DND-41 (cell line): ENCODE data around the gene MRPS18A.

ENCODE experiments used
- ATAC-seq: fragments of 200-7000 bp; cut with Tn5 transposase; 3 replicates; pipeline ENCODE4 v1.9.1; 2021; ENCODE audit warnings: low read depth; ENCODE audit not compliant: insufficient read depth
- DNase-seq: peaks from one replicate; pipeline ENCODE4 v3.0.0-alpha.2; 2020
- H2AFZ ChIP-seq: 2 replicates; pipeline ENCODE4 v1.6.0; 2012; ENCODE audit warnings: low read depth, low read length
- H3K27ac ChIP-seq: 2 replicates; pipeline ENCODE4 v1.5.1; 2012; ENCODE audit warnings: low read length, inconsistent platforms
- H3K27me3 ChIP-seq: fragments of 200-600 bp; sonication (generic); 2 replicates; pipeline ENCODE4 v1.6.0; 2012; ENCODE audit warnings: low read length, mild to moderate bottlenecking, inconsistent platforms; ENCODE audit not compliant: insufficient read depth, poor library complexity
- H3K36me3 ChIP-seq: 2 replicates; pipeline ENCODE4 v1.5.1; 2012; ENCODE audit warnings: low read length, inconsistent platforms; ENCODE audit not compliant: insufficient read depth
- H3K4me1 ChIP-seq: 2 replicates; pipeline ENCODE4 v1.5.1; 2012; ENCODE audit warnings: mild to moderate bottlenecking, low read length; ENCODE audit not compliant: insufficient read depth
- H3K4me2 ChIP-seq: 2 replicates; pipeline ENCODE4 v1.6.0; 2012; ENCODE audit warnings: mild to moderate bottlenecking, moderate library complexity, low read length, inconsistent platforms; ENCODE audit not compliant: insufficient read depth
- H3K4me3 ChIP-seq, 2 experiments: fragments of 200-600 bp in 1 of 2; shearing (Covaris generic) in 1 of 2; 2 replicates each; pipeline ENCODE4 v1.5.1; 2012 to 2016; ENCODE audit warnings: inconsistent platforms in 2 of 2, low read length in 2 of 2, mild to moderate bottlenecking in 2 of 2, low read depth in 1 of 2, moderate library complexity in 1 of 2
- H3K79me2 ChIP-seq: 2 replicates; pipeline ENCODE4 v1.6.0; 2012; ENCODE audit warnings: low read length, inconsistent platforms; ENCODE audit not compliant: insufficient read depth
- H3K9ac ChIP-seq: 2 replicates; pipeline ENCODE4 v1.6.0; 2012; ENCODE audit warnings: low read depth, mild to moderate bottlenecking, inconsistent platforms, low read length, moderate library complexity
- H3K9me3 ChIP-seq: 2 replicates; pipeline ENCODE4 v1.5.1; 2012; ENCODE audit warnings: low read length, moderate library complexity, mild to moderate bottlenecking, inconsistent platforms; ENCODE audit not compliant: insufficient read depth, severe bottlenecking
- H4K20me1 ChIP-seq: 2 replicates; pipeline ENCODE4 v1.6.0; 2012; ENCODE audit warnings: low read length; ENCODE audit not compliant: insufficient read depth
- CTCF ChIP-seq: IDR thresholded peaks from 2 replicates; pipeline ENCODE4 v1.5.1; 2012; ENCODE audit warnings: borderline replicate concordance, low read length, moderate library complexity, mild to moderate bottlenecking; ENCODE audit not compliant: poor library complexity, severe bottlenecking; ENCODE audit errors: extremely low read depth
- EZH2 ChIP-seq: IDR thresholded peaks from 3 replicates; pipeline ENCODE4 v1.6.1; 2012; ENCODE audit warnings: borderline replicate concordance, low read depth, mild to moderate bottlenecking, moderate library complexity, low read length, inconsistent platforms; ENCODE audit not compliant: severe bottlenecking

Gene MRPS18A

GRCh38 chr6:43699564-43700186, 12.1 kb upstream of the MRPS18A start:
- Histone ChIP-seq H3K4me1 (no peaks in the 10 kb centered on the region), H3K79me2 (no peaks in the 10 kb centered on the region), H3K27ac (no peak overlapping the region), H3K36me3 (no peaks in the 10 kb centered on the region), H3K4me2 (no peak overlapping the region), H3K9me3 (no peaks in the 10 kb centered on the region), H3K27me3 (peaks cover 17% of the 10 kb centered on the region), H2AFZ (no peak overlapping the region), H3K4me3 (no peak overlapping the region), H3K9ac (no peak overlapping the region), H4K20me1 (no peaks in the 10 kb centered on the region)
- ATAC-seq (no peak), DNase-seq (no peak)
- TF ChIP-seq EZH2, result no peak
- no peak for TF ChIP-seq CTCF

GRCh38 chr6:43698584-43699349, 11.2 kb upstream of the MRPS18A start:
- no peaks in the 10 kb centered on the region for H3K36me3 ChIP-seq
- H3K9ac ChIP-seq, result no peak overlapping the region
- H3K4me1 ChIP-seq, result no peaks in the 10 kb centered on the region
- ATAC-seq (no peak), DNase-seq (no peak)
- no peaks in the 10 kb centered on the region for H3K9me3 ChIP-seq
- H3K27me3 ChIP-seq, result peaks cover 14% of the 10 kb centered on the region
- no peak overlapping the region for H3K27ac ChIP-seq
- no peaks in the 10 kb centered on the region for H3K79me2 ChIP-seq
- H3K4me2 ChIP-seq, result no peak overlapping the region
- H3K4me3 ChIP-seq, result no peak overlapping the region
- H2AFZ ChIP-seq, result no peak overlapping the region
- H4K20me1 ChIP-seq, result no peaks in the 10 kb centered on the region
- TF ChIP-seq CTCF (no peak), EZH2 (no peak)

GRCh38 chr6:43697421-43697820, 9.8 kb upstream of the MRPS18A start:
- H3K27ac ChIP-seq, result no peak overlapping the region
- ATAC-seq, result no peak
- H3K79me2 ChIP-seq, result no peaks in the 10 kb centered on the region
- no peak overlapping the region for H3K4me3 ChIP-seq
- H3K4me2 ChIP-seq, result no peak overlapping the region
- no peak overlapping the region for H2AFZ ChIP-seq
- TF ChIP-seq CTCF, result no peak
- TF ChIP-seq EZH2, result no peak
- no peak overlapping the region for H3K9ac ChIP-seq
- H3K36me3 ChIP-seq, result no peaks in the 10 kb centered on the region
- no peaks in the 10 kb centered on the region for H3K4me1 ChIP-seq
- no peaks in the 10 kb centered on the region for H4K20me1 ChIP-seq
- no peak for DNase-seq
- peaks cover 9% of the 10 kb centered on the region for H3K27me3 ChIP-seq
- no peaks in the 10 kb centered on the region for H3K9me3 ChIP-seq
